Breast epithelium (tissue), 3 donors: ENCODE results near the gene SRPX.

ENCODE experiments used
- CTCF ChIP-seq, 3 donors: fragments of 450-650 bp; IDR thresholded peaks; one replicate each; pipeline ENCODE4 v1.5.1; 2016 to 2017; ENCODE audit warnings: antibody characterized with exemption in 3 of 3, mild to moderate bottlenecking in 3 of 3, moderate library complexity in 3 of 3
- POLR2A ChIP-seq: fragments of 450-650 bp; IDR thresholded peaks from one replicate; pipeline ENCODE4 v1.6.1; 2016; ENCODE audit warnings: antibody characterized with exemption, mild to moderate bottlenecking, moderate library complexity
- POLR2AphosphoS5 ChIP-seq, 3 donors: sonication (generic); formaldehyde crosslinking; IDR thresholded peaks; one replicate each; pipeline ENCODE4 v1.6.1; 2017; ENCODE audit warnings: antibody characterized with exemption in 3 of 3

DNA sequence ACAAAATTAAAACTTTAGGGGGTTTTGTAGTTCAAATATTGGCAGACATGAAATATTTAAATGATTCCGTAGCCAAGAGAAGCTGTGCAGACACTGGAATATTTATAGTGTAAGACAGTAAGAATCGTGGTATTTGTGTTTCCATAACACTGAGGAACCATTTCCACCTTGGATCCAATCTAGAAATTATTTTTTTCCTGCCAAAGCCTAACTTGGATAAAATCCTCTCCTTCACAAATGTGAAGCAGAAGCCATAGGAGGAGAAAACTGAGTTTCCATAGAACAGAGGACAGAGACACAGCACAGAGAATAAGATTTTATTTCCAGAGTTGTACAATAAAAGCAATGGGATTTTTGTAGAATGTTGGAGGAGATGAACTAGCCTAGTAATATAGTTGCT is 19.9 kb upstream of the SRPX start:
- TF ChIP-seq CTCF (IDR thresholded peaks at IDR 0.05) (no peak), POLR2A (no peak), POLR2AphosphoS5 (IDR thresholded peaks at IDR 0.05) (no peak)
